H9 (cell line): Measurements from ENCODE around the gene PLCG1. TPM values are rescaled to one million over a fixed set of nuclear protein-coding genes. Genes with fewer than 3 reads are reported as not detected.

Experiments used
- DNase-seq: peaks from one replicate; pipeline ENCODE4 v3.0.0-alpha.2; 2017
- H2AFZ ChIP-seq: one replicate; pipeline ENCODE4 v1.6.1; 2013; ENCODE audit warnings: mild to moderate bottlenecking, low read length, control low read depth, moderate library complexity
- H2AK5ac ChIP-seq: 2 replicates; pipeline ENCODE4 v1.6.1; 2013; ENCODE audit warnings: low read length, control low read depth, mixed read lengths; ENCODE audit not compliant: insufficient read length
- H2BK120ac ChIP-seq: one replicate; pipeline ENCODE4 v1.6.1; 2013; ENCODE audit warnings: low read depth, mild to moderate bottlenecking, low read length, control low read depth, inconsistent platforms; ENCODE audit not compliant: poor library complexity, severe bottlenecking
- H2BK12ac ChIP-seq: 2 replicates; pipeline ENCODE4 v1.6.1; 2013; ENCODE audit warnings: low read length, control low read depth, mixed read lengths, low read depth; ENCODE audit not compliant: insufficient read length
- H2BK15ac ChIP-seq: 2 replicates; pipeline ENCODE4 v1.6.1; 2013; ENCODE audit warnings: low read depth, low read length, control low read depth
- H2BK20ac ChIP-seq: one replicate; pipeline ENCODE4 v1.6.1; 2013; ENCODE audit warnings: low read depth, mild to moderate bottlenecking, low read length, control low read depth, inconsistent platforms; ENCODE audit not compliant: poor library complexity, severe bottlenecking
- H2BK5ac ChIP-seq: 2 replicates; pipeline ENCODE4 v1.6.1; 2013; ENCODE audit warnings: low read length, control low read depth, mixed read lengths; ENCODE audit not compliant: insufficient read length
- H3K14ac ChIP-seq: 2 replicates; pipeline ENCODE4 v1.6.1; 2013; ENCODE audit warnings: low read length, control low read depth; ENCODE audit not compliant: insufficient read depth
- H3K18ac ChIP-seq: 2 replicates; pipeline ENCODE4 v1.6.1; 2013; ENCODE audit warnings: low read depth, mild to moderate bottlenecking, mixed read lengths, low read length, control low read depth; ENCODE audit not compliant: insufficient read length
- H3K23ac ChIP-seq: 2 replicates; pipeline ENCODE4 v1.6.1; 2013; ENCODE audit warnings: low read length, control low read depth, mixed read lengths, low read depth; ENCODE audit not compliant: insufficient read length
- H3K23me2 ChIP-seq: 2 replicates; pipeline ENCODE4 v1.6.1; 2013; ENCODE audit warnings: low read depth, mild to moderate bottlenecking, mixed read lengths, low read length, control low read depth; ENCODE audit not compliant: insufficient read length, poor library complexity, severe bottlenecking
- H3K27ac ChIP-seq: 2 replicates; pipeline ENCODE4 v1.5.1; 2013; ENCODE audit warnings: low read length, control low read depth, mixed read lengths, low read depth; ENCODE audit not compliant: insufficient read length
- H3K27me3 ChIP-seq: 2 replicates; pipeline ENCODE4 v1.6.1; 2013; ENCODE audit warnings: low read length, control low read depth, inconsistent platforms; ENCODE audit not compliant: insufficient read depth
- H3K4ac ChIP-seq: 2 replicates; pipeline ENCODE4 v1.6.1; 2013; ENCODE audit warnings: low read depth, mild to moderate bottlenecking, control low read depth, inconsistent platforms, low read length, moderate library complexity
- H3K4me1 ChIP-seq: 2 replicates; pipeline ENCODE4 v1.6.1; 2013; ENCODE audit warnings: low read length, control low read depth, inconsistent platforms; ENCODE audit not compliant: insufficient read depth
- H3K4me2 ChIP-seq: 2 replicates; pipeline ENCODE4 v1.6.1; 2013; ENCODE audit warnings: low read length, control low read depth, mixed read lengths; ENCODE audit not compliant: insufficient read length, insufficient read depth
- H3K56ac ChIP-seq: 2 replicates; pipeline ENCODE4 v1.6.1; 2013; ENCODE audit warnings: low read depth, mild to moderate bottlenecking, mixed read lengths, low read length, control low read depth; ENCODE audit not compliant: insufficient read length
- H3K79me1 ChIP-seq: 2 replicates; pipeline ENCODE4 v1.6.1; 2013; ENCODE audit warnings: low read depth, mild to moderate bottlenecking, moderate library complexity, low read length, control low read depth, inconsistent platforms; ENCODE audit not compliant: insufficient read depth, poor library complexity, severe bottlenecking
- H3K79me2 ChIP-seq: 2 replicates; pipeline ENCODE4 v1.6.1; 2013; ENCODE audit warnings: low read length, control low read depth, inconsistent platforms; ENCODE audit not compliant: insufficient read depth
- H3K9ac ChIP-seq: 2 replicates; pipeline ENCODE4 v1.6.1; 2013; ENCODE audit warnings: low read length, control low read depth, mixed read lengths; ENCODE audit not compliant: insufficient read length; ENCODE audit errors: extremely low read depth
- H3K9me3 ChIP-seq: one replicate; pipeline ENCODE4 v1.6.1; 2013; ENCODE audit warnings: low read depth, low read length, inconsistent platforms; ENCODE audit not compliant: control insufficient read depth
- H3T11ph ChIP-seq: one replicate; pipeline ENCODE4 v1.6.1; 2013; ENCODE audit warnings: mild to moderate bottlenecking, low read length, control low read depth, inconsistent platforms
- H4K20me1 ChIP-seq: one replicate; pipeline ENCODE4 v1.6.1; 2013; ENCODE audit not compliant: control insufficient read depth, insufficient read length, insufficient read depth
- H4K5ac ChIP-seq: 2 replicates; pipeline ENCODE4 v1.6.1; 2013; ENCODE audit warnings: low read depth, mild to moderate bottlenecking, mixed read lengths, low read length, control low read depth; ENCODE audit not compliant: insufficient read length
- H4K8ac ChIP-seq: replicated peaks from 2 replicates; pipeline ENCODE4 v1.6.1; 2013; ENCODE audit warnings: low read length, control low read depth, mixed read lengths, low read depth; ENCODE audit not compliant: insufficient read length
- H4K91ac ChIP-seq: 2 replicates; pipeline ENCODE4 v1.6.1; 2013; ENCODE audit warnings: low read depth, mild to moderate bottlenecking, moderate library complexity, mixed read lengths, low read length, control low read depth; ENCODE audit not compliant: insufficient read length
- H3K27ac Mint-ChIP-seq, 3 experiments: 2 replicates in 2 of 3; 3 replicates in 1 of 3; pipeline ENCODE4 v1.8.0; 2020 to 2021; ENCODE audit warnings: mixed read lengths in 3 of 3, mild to moderate bottlenecking in 1 of 3, moderate library complexity in 1 of 3
- H3K27me3 Mint-ChIP-seq: 2 replicates; pipeline ENCODE4 v1.8.0; 2021; ENCODE audit warnings: low read depth, mild to moderate bottlenecking, moderate library complexity, mixed read lengths
- H3K36me3 Mint-ChIP-seq, 3 experiments: 2 replicates in 2 of 3; 3 replicates in 1 of 3; pipeline ENCODE4 v1.8.0; 2020 to 2021; ENCODE audit warnings: low read depth in 3 of 3, mixed read lengths in 3 of 3; ENCODE audit not compliant: insufficient read depth in 1 of 3
- H3K4me1 Mint-ChIP-seq, 2 experiments: 2 replicates each; pipeline ENCODE4 v1.8.0; 2020; ENCODE audit warnings: mixed read lengths in 2 of 2
- H3K4me3 Mint-ChIP-seq, 2 experiments: 2 replicates in 1 of 2; 3 replicates in 1 of 2; pipeline ENCODE4 v1.8.0; 2020 to 2021; ENCODE audit warnings: mild to moderate bottlenecking in 2 of 2, mixed read lengths in 2 of 2, moderate library complexity in 1 of 2
- H3K9me3 Mint-ChIP-seq, 2 experiments: 2 replicates in 1 of 2; 3 replicates in 1 of 2; pipeline ENCODE4 v1.8.0; 2020; ENCODE audit warnings: mild to moderate bottlenecking in 2 of 2, mixed read lengths in 2 of 2, moderate library complexity in 1 of 2
- CTCF ChIP-seq: fragments of 200-600 bp; sonication (generic); conservative IDR thresholded peaks from 3 replicates; pipeline ENCODE4 v1.8.0; 2021; ENCODE audit warnings: antibody characterized with exemption, mild to moderate bottlenecking
- WGBS: extraction: QIAGEN DNeasy Blood & Tissue Kit; methylation state at CpG from one replicate; pipeline ENCODE4 v1.1.7; 2013; ENCODE audit warnings: missing lambda C conversion rate, low lambda C conversion rate, mixed read lengths; ENCODE audit not compliant: insufficient read length; ENCODE audit errors: extremely low coverage; 5-methylcytosine and 5-hydroxymethylcytosine counted together
- total RNA-seq: library from RNA; stranded (reverse); gene quantifications from 2 replicates; pipeline ENCODE4 v1.2.1, GENCODE V29; 2021

The PLCG1 gene
- total RNA-seq, 1 experiment from 2014 or later: 171 TPM

GRCh38 chr20:41224281-41224680 is 86.9 kb downstream of the PLCG1 start:
- Histone ChIP-seq H2BK20ac (no peak overlapping the region), H3K23me2 (no peaks in the 10 kb centered on the region), H4K5ac (no peak overlapping the region), H2AK5ac (no peak overlapping the region), H2BK15ac (no peak overlapping the region), H3K79me2 (no peaks in the 10 kb centered on the region), H3K4me2 (no peak overlapping the region), H4K91ac (no peak overlapping the region), H3K4ac (no peak overlapping the region), H2AFZ (no peak overlapping the region), H3K27me3 (no peaks in the 10 kb centered on the region), H3K23ac (no peak overlapping the region), H3K4me1 (no peaks in the 10 kb centered on the region), H2BK5ac (no peak overlapping the region), H3K56ac (no peak overlapping the region), H3K18ac (no peak overlapping the region), H4K8ac (no peak overlapping the region), H3K27ac (no peak overlapping the region), H3K9ac (no peak overlapping the region), H4K20me1 (no peaks in the 10 kb centered on the region), H2BK120ac (no peak overlapping the region), H3T11ph (no peak overlapping the region), H3K79me1 (no peaks in the 10 kb centered on the region), H3K9me3 (no peaks in the 10 kb centered on the region), H3K14ac (no peak overlapping the region), H2BK12ac (no peak overlapping the region)
- Mint-ChIP-seq H3K27me3 (0 out of 2 replicates have a peak, but pooled peaks cover 1% of the 10 kb centered on the region), H3K36me3 (no peaks in the 10 kb centered on the region), H3K27ac (no peak overlapping the region), H3K4me3 (no peak overlapping the region), H3K9me3 (no peaks in the 10 kb centered on the region), H3K4me1 (no peaks in the 10 kb centered on the region)
- no CpG with 5 or more reads among the region's 1 CpG for WGBS
- no peak for TF ChIP-seq CTCF
- DNase-seq: no peak
